Bone marrow (tissue), 2 donors: ENCODE measurements around the gene RIF1.
A peak's percentile ranks its signal among the peaks of the same experiment; 100 is the strongest.
"Not testable (repeated sequence)": the region's sequence is repeated elsewhere in the genome, so short reads cannot be mapped to it uniquely, and the experiment has no call there.

Source experiments
- DNase-seq, 2 donors: peaks; one replicate each; lab custom pipeline; 2025; lab: John Stamatoyannopoulos, UW

The RIF1 gene

DNA sequence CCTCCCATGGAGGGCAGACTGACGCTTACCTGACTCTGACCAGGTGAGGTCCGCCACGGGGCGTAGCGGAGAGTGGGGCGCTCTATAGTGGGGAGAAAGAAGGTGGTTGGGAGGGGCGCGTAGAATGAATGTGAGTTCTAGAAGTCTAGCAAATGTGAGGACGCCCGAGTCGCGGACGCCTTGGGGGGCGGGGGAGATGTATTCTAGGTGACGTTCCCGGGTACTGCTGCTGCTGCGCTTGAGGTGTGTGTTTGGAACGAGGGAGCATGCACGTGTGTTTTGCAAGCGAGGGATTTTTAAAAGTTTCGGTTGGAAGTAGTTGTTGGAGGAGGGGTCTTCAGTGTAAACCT lies 758 bp downstream of the RIF1 start:
- DNase-seq: peak in 1 of 2 donors; percentile 4

DNA sequence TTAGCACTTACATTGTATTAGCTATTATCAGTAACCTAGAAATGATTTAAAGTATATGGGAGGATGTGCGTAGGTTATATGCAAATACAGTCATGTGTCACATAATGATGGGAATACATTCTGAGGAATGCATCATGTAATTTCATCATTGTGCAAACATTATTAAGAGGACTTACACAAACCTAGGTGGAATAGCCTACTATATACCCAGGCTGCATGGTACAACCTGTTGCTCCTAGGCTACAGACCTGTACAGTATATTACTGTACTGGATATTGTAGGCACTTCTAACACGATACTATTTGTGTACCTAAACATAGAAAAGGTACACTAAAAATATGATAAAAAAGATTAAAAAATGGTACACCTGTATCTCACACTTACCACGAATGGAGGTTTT lies 7.9 kb downstream of the RIF1 start:
- no peak for DNase-seq

DNA sequence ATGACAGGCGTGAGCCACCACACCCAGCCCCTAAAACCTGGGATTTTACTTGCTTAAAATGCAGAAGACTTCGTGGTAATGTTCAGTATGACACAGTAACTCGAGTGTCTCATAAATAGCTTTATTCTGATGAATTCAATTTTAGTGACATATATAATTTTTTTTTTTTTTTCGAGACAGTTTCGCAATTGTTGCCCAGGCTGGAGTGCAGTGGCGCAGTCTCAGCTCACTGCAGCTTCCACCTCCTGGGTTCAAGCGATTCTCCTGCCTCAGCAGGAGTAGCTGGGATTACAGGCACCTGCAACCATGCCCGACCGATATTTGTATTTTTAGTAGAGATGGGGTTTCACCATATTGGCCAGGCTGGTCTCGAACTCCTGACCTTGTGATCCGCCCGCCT lies 12.0 kb downstream of the RIF1 start:
- DNase-seq: not testable (repeated sequence)

DNA sequence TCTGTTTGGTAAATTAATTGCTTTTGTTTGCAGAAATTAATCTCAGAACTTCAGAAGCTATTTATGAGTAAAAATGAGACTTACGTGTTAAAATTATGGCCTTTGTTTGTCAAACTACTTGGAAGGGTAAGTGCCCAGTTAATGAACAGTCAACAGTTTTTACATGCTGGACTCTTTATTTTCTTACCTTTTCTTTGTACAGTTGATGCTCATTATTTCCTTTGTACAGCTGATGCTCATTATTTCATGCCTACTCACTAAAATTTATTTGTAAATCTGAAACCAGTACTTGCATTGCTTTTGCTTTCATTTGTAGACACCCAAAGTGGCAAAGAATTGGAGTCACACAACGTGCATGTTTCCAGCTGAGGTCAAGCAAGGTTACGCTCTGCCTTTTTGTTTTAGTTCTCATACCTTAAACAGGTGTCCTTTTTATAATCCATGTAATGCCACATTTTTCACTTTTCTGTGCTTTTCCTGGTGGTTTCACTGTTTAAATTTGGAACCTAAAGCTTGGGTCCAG lies 13.3 kb downstream of the RIF1 start:
- DNase-seq: no peak

DNA sequence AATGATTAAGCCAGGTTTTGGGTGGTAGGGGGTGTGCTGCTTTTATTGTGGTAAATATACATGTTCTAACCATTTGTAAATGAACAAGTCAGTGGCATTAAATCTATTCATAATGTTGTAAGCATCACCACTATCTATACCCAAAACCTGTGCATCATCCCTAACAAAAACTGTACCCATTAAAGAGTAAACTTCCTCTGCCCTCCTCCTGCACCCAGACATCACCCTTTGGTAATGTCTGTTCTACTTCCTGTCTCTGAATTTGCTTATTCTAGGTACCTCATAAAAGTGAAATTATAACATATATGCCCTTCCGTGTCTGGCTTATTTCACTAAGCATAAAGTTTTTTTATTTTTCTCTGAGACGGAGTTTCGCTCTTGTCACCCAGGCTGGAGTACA lies 14.1 kb downstream of the RIF1 start:
- DNase-seq: no peak

DNA sequence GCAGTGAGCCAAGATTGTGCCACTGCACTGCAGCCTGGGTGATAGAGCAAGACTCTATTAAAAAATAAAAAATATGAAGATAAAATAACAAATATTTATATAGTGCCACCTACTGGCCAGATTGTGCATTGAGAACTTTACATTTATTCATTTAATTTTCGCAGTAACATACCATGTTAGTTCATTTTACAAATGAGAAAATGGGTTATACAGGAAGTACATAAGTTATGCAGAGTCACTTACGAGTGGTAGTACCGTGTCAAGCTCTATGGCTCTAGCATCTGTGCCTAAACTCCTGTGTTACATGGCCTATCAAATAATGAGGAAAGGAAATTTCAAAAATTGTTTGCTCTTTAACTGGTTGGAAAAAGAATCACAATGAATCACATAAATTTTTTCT lies 27.9 kb downstream of the RIF1 start:
- DNase-seq: no peak

DNA sequence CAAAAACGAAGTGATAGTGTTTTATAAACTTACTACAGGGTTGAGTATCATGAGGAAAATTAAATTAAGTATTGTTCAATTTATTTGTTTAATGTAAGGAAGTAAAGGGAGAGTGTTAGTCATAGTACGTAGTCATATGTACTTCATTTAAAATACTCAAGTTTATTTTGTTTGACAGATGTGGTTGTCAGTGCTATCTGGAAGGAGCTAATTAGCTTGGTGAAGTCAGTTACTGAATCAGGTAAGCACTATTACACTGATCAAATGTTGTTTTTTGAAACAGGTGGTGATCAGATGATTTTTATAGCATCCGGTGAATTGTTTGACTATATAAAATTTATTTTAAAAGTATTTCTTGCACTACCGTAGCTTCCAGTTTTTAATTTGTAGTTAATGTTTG lies 28.8 kb downstream of the RIF1 start:
- no peak for DNase-seq

DNA sequence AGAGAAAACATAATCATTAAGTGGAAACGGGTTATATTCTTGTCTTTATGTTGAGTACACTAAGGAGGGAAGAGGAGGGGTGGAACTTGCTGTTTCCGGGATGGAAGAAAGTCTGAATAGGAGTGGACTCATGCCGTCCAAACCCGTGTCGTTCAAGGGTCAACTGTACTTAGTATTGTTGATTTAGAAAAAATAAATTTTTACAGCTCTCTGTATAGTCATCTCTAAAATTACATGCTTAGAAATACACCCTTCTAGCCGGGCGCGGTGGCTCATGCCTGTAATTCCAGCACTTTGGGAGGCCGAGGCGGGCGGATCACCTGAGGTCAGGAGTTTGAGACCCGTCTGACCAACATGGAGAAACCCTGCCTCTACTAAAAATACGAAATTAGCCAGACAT lies 29.4 kb downstream of the RIF1 start:
- DNase-seq: no peak

DNA sequence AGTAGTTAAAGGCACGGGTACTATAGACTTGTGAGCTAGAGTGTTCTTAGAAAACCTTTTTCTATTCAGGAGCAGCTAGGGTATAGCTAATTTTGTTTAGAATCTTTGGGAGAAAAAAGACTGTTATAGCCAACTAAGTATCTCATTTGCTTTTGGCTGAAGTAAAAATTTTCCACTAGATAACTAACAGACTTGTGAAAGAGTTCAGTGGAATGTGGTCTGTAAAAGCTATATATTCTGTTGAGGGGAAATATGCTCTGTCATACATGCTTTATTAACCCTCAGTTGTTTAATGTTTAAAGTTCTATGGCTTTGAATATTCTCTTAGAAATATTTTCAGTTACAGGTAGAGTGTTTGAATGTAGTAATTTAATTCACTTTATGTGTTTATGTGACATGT lies 49.7 kb downstream of the RIF1 start:
- no peak for DNase-seq

DNA sequence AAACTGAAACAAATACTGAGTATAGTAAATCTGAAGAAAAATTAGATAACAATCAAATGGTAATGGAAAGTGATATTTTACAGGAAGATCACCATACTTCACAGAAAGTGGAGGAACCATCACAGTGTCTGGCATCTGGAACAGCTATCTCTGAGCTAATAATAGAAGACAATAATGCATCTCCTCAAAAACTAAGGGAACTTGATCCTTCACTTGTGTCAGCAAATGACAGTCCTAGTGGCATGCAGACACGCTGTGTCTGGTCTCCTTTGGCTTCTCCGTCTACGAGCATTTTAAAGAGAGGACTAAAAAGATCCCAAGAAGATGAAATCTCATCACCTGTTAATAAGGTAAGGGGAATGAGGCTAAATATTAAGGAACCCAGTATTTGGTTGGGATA lies 56.1 kb downstream of the RIF1 start:
- no peak for DNase-seq

DNA sequence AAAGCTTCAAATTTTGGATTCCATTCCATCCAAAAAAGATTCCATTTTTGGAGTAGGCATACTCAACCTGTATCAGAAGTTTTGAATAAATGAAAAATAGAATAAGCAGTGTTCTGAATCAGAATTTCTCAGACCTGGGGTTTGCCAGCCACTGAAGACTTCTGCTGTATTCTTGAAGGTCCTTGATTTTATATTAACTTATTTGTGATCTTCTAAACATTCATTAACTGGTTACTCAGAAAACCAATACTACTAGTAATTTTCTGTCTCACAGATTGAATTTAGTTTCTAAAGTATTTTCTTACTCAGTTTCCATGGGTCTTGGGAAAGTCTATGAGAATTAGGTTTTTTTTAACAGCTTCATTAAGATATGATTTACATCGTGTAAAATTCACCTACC lies 60.9 kb downstream of the RIF1 start:
- no peak for DNase-seq

DNA sequence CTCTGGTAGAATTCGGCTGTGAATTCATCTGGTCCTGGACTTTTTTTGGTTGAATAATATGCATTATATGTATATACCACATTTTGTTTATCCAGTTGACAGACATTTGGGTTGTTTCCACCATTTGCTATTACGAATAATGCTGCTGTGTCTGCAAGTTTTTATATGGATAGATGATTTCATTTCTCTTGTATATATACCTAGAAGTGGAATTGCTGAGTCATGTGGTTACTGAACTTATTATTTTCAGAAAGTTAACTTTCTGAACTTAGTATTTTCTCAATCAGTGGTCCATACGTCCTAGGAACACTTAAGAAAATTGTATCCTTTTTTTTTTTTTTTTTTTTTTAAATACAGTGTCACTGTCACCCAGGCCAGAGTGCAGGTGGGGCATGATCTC lies 63.3 kb downstream of the RIF1 start:
- DNase-seq: no peak

DNA sequence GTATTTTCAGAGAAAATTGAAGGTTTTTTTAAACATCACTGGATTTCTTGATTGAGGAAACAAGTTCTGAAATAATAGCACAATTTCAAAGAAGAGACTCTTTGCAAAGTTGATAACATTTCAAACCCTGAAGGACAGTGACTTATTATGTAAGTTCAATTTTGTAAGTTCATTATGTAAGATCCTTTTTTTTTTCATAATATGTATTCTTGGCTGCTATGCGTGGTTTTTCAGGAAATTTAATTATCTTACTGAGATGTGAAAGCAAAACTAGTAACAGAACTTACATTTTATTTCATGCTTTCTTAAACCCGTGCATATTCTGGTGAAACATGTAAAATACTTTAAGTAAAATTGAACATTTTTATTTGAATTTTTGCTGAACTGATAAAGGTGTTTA lies 65.4 kb downstream of the RIF1 start:
- DNase-seq: no peak

DNA sequence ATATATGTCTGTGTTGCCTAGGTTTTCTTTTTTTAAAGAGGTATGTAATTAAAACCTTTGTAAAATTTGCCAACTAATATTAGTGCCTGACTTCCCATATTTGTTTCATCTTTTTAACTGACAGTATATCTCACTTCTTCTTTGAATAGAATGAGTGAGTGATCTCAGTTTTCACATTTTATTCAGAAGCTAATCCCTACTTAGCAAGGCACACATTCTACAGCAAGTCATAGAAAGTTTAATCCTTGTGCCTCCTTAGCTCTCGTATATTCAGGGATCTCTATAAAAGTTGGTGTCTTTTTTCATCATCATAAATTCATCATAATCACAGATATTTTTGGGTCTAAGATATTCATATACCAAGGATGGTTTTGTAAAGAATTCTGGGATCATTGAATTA lies 66.6 kb downstream of the RIF1 start:
- DNase-seq: no peak

DNA sequence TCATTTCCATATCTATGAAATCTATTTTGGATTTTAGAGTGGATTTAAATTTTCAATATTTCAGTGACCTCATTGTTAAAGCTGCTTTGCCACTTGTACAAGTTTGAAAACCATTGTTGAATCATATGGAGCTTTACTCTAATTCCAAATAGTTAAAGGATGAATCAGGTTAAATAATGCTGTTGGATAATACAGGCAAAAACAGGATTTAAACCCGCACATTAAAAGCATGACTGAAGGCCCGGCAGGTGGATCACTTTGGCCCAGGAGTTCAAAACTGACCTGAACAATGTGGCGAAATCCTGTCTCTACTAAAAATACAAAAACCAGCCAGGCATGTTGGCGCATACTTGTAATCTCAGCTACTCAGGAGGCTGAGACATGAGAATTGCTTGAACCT lies 68.3 kb downstream of the RIF1 start:
- DNase-seq: no peak

DNA sequence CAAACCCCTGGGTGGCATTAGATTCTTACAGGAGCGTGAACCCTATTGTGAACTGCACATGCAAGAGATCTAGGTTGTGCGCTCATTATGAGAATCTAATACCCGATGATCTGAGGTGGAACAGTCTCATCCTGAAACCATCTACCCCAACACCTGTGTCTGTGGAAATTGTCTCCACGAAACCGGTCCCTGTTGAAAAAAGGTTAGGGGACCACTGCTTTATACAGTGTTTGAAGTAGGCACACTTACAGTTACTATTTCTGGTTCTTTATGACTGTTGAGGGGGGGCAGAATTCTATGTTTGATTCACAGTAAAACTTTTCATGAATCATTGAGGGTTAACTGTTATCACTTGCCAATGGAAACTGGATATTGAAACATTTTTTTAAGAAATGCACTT lies 72.0 kb downstream of the RIF1 start:
- DNase-seq: no peak

DNA sequence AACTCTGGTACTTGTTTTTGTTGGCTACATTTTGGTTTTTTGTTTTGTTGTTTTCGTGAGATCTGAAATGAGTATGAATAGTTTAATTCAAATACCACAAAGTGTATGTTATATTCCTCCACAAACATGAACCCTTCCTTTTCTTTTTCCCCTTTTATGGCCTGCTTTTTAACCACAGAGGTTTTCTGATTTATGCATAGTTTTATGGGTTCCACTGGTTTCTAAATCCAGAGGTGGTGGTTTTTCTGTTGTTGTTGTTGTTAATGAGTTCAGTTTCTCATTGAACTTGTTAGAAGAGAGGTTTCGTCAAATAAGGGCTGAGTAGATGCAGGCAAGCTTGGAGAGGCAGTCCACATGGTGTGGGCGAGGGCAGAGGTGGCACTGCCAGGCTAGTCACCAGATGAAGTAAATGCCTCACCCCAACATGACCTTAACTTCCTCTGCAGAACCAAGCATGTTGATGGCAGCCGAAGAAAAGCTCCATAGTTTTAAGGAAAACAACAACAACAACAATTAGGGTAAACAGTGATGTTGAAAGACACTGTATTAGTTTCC lies 72.5 kb downstream of the RIF1 start:
- DNase-seq: no peak

DNA sequence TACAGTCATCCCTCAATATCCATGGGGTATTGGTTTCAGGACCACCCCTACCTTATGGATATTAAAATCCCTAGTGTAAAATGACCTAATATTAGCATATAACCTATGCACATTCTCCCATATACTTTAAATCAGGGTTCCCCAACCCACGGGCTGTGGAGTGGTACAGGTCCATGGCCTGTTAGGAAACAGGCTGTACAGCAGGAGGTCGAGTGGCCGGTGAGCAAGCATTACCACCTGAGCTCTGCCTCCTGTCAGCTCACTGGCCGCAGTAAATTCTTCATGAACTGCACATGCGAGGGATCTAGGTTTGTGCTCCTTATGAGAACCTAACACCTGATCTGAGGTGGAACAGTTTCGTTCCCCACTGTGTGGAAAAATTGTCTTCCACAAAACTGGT lies 73.8 kb downstream of the RIF1 start:
- DNase-seq: no peak

DNA sequence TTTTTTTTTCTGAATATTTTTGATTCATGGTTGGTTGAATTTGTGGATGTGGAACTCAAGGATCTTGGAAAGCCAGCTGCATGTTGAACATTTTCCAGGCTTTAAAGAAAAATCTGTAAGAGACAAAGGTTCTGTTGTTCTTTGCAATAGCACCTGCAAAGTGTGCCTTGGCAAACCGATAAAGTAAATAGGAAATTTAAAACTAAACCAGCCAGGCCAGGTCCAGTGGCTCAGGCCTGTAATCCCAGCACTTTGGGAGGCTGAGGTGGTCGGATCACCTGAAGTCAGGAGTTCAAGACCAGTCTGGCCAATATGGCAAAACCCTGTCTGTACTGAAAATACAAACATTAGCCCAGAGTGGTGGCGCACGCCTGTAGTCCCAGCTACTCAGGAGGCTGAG lies 74.4 kb downstream of the RIF1 start:
- no peak for DNase-seq

DNA sequence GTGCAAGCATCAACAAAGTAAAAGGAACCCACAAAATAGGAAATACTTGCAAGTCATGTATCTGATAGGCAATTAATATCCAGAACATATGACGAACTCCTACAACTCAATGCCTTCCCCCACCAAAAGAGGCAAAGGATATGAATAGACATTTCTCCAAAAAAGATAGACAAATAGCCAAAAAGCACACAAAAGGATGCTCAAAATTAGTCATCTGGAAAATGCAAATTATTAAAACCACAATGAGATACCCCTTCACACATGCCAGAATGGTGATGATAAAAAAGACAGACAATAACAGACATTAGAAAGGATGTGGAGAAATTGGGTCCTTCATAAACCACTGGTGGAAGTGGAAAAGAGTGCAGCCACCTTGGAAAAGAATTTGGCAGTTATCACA lies 76.4 kb downstream of the RIF1 start:
- DNase-seq: no peak

DNA sequence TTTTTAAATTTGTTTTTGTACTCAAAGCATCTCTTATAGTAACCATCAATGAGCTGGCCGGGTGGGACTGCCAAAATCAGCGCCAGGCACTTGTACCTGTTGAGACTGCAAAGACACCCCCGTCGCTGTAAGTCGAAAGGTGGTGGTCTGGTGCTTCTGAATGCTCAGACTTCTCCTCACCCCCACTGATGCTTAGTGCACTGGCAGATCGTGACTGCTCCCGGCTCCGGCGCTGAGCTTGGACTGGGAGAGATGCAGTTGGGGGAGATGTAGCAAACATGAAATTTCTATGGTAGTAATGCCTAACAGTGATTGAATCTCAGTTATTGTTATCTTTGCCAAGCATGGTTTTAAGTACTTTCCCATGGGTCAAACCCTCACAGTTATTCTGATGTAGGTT lies 80.6 kb downstream of the RIF1 start:
- DNase-seq: no peak

DNA sequence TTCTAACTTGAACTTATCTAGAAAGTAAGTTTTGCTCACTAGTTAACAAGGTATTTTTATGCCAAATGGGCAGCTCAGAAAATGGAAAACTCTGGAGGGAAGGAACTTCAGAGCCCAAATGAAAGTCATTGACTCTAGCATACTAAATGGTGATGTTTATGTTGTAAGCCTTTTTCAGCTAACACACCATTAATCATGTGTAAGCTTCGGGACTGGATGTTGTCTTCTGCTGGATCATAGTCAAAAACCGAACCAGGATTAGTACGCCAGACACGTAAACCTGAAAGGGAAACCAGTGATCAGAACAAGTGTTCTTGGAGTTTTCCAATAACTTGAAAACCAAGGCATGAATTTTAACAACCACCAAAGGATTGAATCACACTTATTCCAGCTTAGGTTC lies 81.8 kb downstream of the RIF1 start:
- DNase-seq: no peak

DNA sequence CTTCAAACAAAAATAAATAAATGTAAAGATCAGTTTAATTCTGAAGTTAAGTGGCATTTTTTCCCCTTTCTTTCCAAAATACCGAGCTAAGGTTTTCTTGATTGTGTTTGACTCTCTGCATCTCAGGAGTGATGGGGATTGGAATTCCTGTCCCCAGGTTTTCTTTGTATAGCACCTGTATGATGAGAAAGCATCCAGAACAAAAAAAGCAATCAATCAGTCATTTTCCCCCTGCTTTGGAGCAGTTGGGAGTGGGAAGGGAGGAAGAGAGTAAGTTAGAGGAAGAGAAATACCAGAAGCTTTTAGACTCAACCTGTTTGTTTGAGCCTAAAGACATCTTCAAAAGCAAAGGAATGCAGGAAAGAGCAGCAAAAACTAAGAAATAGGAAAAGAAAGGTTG lies 88.5 kb downstream of the RIF1 start:
- DNase-seq: no peak

DNA sequence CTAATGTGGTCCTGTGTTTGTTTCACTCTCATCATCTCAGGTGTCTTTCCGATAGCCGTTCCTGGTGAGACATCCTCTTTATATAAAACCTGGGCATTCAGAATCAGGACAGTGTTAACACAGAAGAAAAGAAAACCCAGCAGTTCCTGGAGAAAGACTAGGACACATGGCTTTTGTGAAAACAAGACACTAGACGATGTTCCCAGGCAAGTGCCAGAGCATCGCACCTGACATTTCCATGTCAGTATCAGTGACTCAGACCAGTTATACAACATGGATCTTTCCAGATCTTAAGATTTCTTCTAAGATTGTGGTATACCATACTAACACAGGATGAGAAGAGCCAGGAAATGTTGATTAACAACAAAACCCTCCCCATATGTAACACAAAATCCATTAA lies 96.5 kb downstream of the RIF1 start:
- DNase-seq: no peak

DNA sequence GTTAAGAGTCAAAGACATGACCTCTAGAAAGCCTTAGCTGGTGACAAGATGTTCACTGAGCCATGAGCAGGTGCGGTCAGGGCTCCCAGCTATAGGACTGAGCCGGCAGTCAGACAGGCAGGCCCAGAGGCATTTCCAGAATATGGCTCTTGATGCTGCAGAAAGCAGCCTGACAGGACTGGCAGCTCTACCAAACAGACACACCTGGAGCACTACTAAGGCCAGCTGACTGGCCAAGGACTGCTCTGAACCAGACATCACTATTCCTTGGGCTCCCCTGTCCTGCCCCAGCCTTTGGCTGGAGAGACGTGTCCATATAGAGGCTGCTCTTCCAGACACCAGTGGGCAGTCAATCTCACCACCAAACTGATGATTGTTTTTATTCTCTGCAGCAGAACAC lies 98.8 kb downstream of the RIF1 start:
- DNase-seq: no peak
